H1 (cell line): ENCODE results near the gene SFT2D1. TPM values are rescaled to one million over a fixed set of nuclear protein-coding genes. Genes with fewer than 3 reads are reported as not detected.

Source experiments
- FOSL1 ChIP-seq: IDR thresholded peaks from 2 replicates; pipeline ENCODE4 v1.6.1; 2011; ENCODE audit warnings: mild to moderate bottlenecking, low read depth, low read length, moderate library complexity; ENCODE audit not compliant: insufficient read depth
- GTF2F1 ChIP-seq: IDR thresholded peaks from 2 replicates; pipeline ENCODE4 v1.6.1; 2012; ENCODE audit warnings: low read depth, low read length, improper control_type of control experiment, borderline replicate concordance
- JUN ChIP-seq: IDR thresholded peaks from 2 replicates; pipeline ENCODE4 v1.6.1; 2011; ENCODE audit warnings: low read depth, mild to moderate bottlenecking, improper control_type of control experiment, low read length
- RAD21 ChIP-seq, 2 experiments: IDR thresholded peaks in 1 of 2; conservative IDR thresholded peaks in 1 of 2; 2 replicates each; pipeline ENCODE4 v1.6.1; 2011; ENCODE audit warnings: low read depth in 2 of 2, low read length in 2 of 2, improper control_type of control experiment in 1 of 2, inconsistent platforms in 1 of 2, mild to moderate bottlenecking in 1 of 2, moderate library complexity in 1 of 2
- SP1 ChIP-seq: IDR thresholded peaks from 2 replicates; pipeline ENCODE4 v1.6.1; 2011; ENCODE audit warnings: low read depth, low read length
- SRF ChIP-seq: IDR thresholded peaks from 2 replicates; pipeline ENCODE4 v1.6.1; 2011; ENCODE audit warnings: mild to moderate bottlenecking, low read depth, low read length, moderate library complexity
- polyA plus RNA-seq, 7 experiments: library from polyadenylated mRNA; depleted of rRNA in 3 of 7; stranded (reverse) in 5 of 7; unstranded in 2 of 7; fragments of >200 nt in 5 of 7; fragments of 200-250 nt in 2 of 7; gene quantifications; 1 replicate in 5 of 7; 2 replicates in 1 of 7; 4 replicates in 1 of 7; pipeline versions ENCODE4 v1.2.1 to v1.2.3, GENCODE V29; 2011 to 2013; ENCODE audit warnings: missing spikeins in 2 of 7, mixed read lengths in 2 of 7
- total RNA-seq: library from RNA; stranded (reverse); fragmentation: NEBNext Ultra II Directional; extraction: Animal tissue kit (Norgen Biotek cat#: 25700); gene quantifications from 2 replicates; pipeline ENCODE4 v1.2.1, GENCODE V29; 2021
- TF ChIP-seq, protein P1 (sequence below): IDR thresholded peaks from 2 replicates; pipeline ENCODE4 v1.6.1; 2011; ENCODE audit warnings: low read depth, mild to moderate bottlenecking, low read length; ENCODE audit not compliant: insufficient read depth

The SFT2D1 gene
- total and polyA plus RNA-seq, 2 of the 8 experiments (the other 6 are each of a cell fraction or from before 2014, with no cell fraction given): 52.3 to 76.1 TPM

DNA sequence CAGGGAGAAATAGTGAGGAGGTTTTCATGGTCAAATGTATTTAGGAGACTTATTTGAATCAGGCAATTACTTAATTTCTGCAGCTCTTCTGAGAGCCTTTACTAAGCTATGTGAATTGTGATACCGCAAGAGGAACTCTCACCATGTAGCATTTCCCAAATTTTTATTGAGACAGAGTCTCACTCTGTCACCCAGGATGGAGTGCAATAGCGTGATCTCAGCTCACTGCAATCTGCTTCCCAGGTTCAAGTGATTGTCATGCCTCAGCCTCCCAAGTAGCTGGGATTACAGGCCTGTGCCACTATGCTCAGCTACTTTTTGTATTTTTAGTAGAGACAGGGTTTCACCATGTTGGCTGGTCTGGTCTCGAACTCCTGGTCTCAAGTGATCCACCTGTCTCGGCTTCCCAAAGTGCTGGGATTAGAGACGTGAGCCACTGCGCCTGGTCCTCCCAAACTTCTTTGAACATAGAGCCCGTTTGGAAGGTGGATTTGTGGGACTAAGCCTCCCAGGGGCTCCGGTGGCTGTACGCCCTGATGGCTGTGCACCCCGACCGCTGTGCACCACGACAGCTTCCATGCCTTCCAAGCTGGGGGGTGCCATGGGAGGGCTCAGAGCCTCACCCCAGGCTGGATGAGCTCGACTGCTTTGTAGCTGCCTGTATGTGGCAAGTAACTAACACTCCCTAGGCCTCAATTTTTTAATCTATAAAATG lies 46.1 kb upstream of the SFT2D1 start (continued):
- no peak for TF ChIP-seq SP1
- TF ChIP-seq GTF2F1: no peak
- TF ChIP-seq SRF: no peak
- TF ChIP-seq, protein P1, sequence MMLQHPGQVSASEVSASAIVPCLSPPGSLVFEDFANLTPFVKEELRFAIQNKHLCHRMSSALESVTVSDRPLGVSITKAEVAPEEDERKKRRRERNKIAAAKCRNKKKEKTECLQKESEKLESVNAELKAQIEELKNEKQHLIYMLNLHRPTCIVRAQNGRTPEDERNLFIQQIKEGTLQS: no peak
- no peak for TF ChIP-seq JUN
- TF ChIP-seq RAD21 (IDR thresholded peaks at IDR 0.05 in 1 of 2, conservative IDR thresholded peaks at IDR 0.05 in 1 of 2; ENCODE audit: low read depth in 2 of 2, low read length in 2 of 2): no peak
- TF ChIP-seq FOSL1: no peak
- TF ChIP-seq, all 59 proteins: peak for 0
